GM06990 (cell line): Measurements from ENCODE around the gene EMC6.

Experiments used
- DNase-seq: peaks from one replicate; pipeline ENCODE4 v3.0.0-alpha.2; 2011; ENCODE audit not compliant: insufficient read length; ENCODE audit errors: extremely low read depth
- H3K27me3 ChIP-seq: replicated peaks from 2 replicates; pipeline ENCODE4 v1.6.0; 2011; ENCODE audit warnings: low read length; ENCODE audit not compliant: control insufficient read depth, insufficient read depth
- H3K36me3 ChIP-seq: 2 replicates; pipeline ENCODE4 v1.5.1; 2011; ENCODE audit warnings: low read length; ENCODE audit not compliant: control insufficient read depth, insufficient read depth
- H3K4me3 ChIP-seq: replicated peaks from 2 replicates; pipeline ENCODE4 v1.5.1; 2011; ENCODE audit warnings: low read depth, mild to moderate bottlenecking, control low read depth, low read length
- CTCF ChIP-seq: IDR thresholded peaks from 2 replicates; pipeline ENCODE4 v1.5.1; 2011; ENCODE audit warnings: low read length, control low read depth, mild to moderate bottlenecking, inconsistent platforms; ENCODE audit not compliant: insufficient read depth, poor library complexity, severe bottlenecking

EMC6 gene

GRCh38 chr17:3668279-3669084, at the start of gene EMC6, which contains the start of gene TAX1BP3:
TSS of gene EMC6 (plus strand) at chr17:3668812. CDS start at chr17:3669147, 335 bp downstream.
TSS of gene TAX1BP3 (minus strand) at chr17:3668578. CDS start at chr17:3668526, 52 bp downstream.
- Histone ChIP-seq H3K4me3 (peak within 1 kb of the TSS; percentile 93), H3K27me3 (no peaks in the 10 kb centered on the region), H3K36me3 (peaks cover 4% of the 10 kb centered on the region)
- TF ChIP-seq CTCF = no peak
- DNase-seq = peak; percentile 98

- no peak for TF ChIP-seq CTCF
- peaks cover 25% of the 10 kb centered on the region for H3K36me3 ChIP-seq
- DNase-seq = no peak
- H3K27me3 ChIP-seq = no peaks in the 10 kb centered on the region
- H3K4me3 ChIP-seq = no peak overlapping the region
Observed at GRCh38 chr17:3621146-3621720, 47.4 kb upstream of the EMC6 start.

GRCh38 chr17:3622977-3623594, 45.5 kb upstream of the EMC6 start:
- no peak for TF ChIP-seq CTCF
- H3K36me3 ChIP-seq = peaks cover 24% of the 10 kb centered on the region
- no peaks in the 10 kb centered on the region for H3K27me3 ChIP-seq
- no peak overlapping the region for H3K4me3 ChIP-seq
- no peak for DNase-seq

GRCh38 chr17:3626831-3627768, 41.5 kb upstream of the EMC6 start:
- DNase-seq = no peak
- TF ChIP-seq CTCF = no peak
- H3K27me3 ChIP-seq = no peaks in the 10 kb centered on the region
- peaks cover 23% of the 10 kb centered on the region for H3K36me3 ChIP-seq
- no peak overlapping the region for H3K4me3 ChIP-seq

- peaks cover 24% of the 10 kb centered on the region for H3K36me3 ChIP-seq
- H3K27me3 ChIP-seq = no peaks in the 10 kb centered on the region
- DNase-seq = no peak
Observed at GRCh38 chr17:3627769-3628167, 40.8 kb upstream of the EMC6 start.

More at GRCh38 chr17:3627769-3628167, 40.8 kb upstream of the EMC6 start:
- TF ChIP-seq CTCF = no peak
- H3K4me3 ChIP-seq = no peak overlapping the region
